Right lobe of liver (tissue), 6 donors: ENCODE measurements around the gene USP50. TPM values are rescaled to one million over a fixed set of nuclear protein-coding genes. Genes with fewer than 3 reads are reported as not detected.
"Not testable (repeated sequence)": the region's sequence is repeated elsewhere in the genome, so short reads cannot be mapped to it uniquely, and the experiment has no call there.

Experiments
- ATAC-seq, 4 donors: fragments of 200-7000 bp; cut with Tn5 transposase; one replicate each; pipeline ENCODE4 v1.9.1; 2020; ENCODE audit warnings: mild to moderate bottlenecking in 4 of 4, moderate library complexity in 4 of 4
- DNase-seq, 3 donors: peaks; one replicate each; pipeline ENCODE4 v3.0.0-alpha.2; 2020
- H3K27ac ChIP-seq, 3 donors: fragments of 200-600 bp; one replicate each; pipeline ENCODE4 v1.8.0; 2022
- H3K27me3 ChIP-seq, 2 donors: fragments of 200-600 bp; one replicate each; pipeline ENCODE4 v1.8.0; 2022
- H3K36me3 ChIP-seq, 4 donors: fragments of 200-600 bp; sonication (generic) in 1 of 4; one replicate each; pipeline versions ENCODE4 v1.5.1 to v1.8.0; 2017 to 2022; ENCODE audit warnings: control low read depth in 1 of 4
- H3K4me1 ChIP-seq, 4 donors: fragments of 200-600 bp; sonication (generic) in 1 of 4; one replicate each; pipeline versions ENCODE4 v1.5.1 to v1.8.0; 2017 to 2022; ENCODE audit warnings: control low read depth in 1 of 4
- H3K4me3 ChIP-seq, 3 donors: fragments of 200-600 bp; one replicate each; pipeline ENCODE4 v1.8.0; 2022
- H3K9me3 ChIP-seq, 4 donors: fragments of 200-600 bp; sonication (generic) in 1 of 4; one replicate each; pipeline versions ENCODE4 v1.5.1 to v1.8.0; 2017 to 2022; ENCODE audit warnings: control low read depth in 1 of 4
- POLR2A ChIP-seq: fragments of 450-650 bp; IDR thresholded peaks from one replicate; pipeline ENCODE4 v1.6.1; 2017; ENCODE audit warnings: antibody characterized with exemption, mild to moderate bottlenecking
- WGBS: methylation state at CpG from one replicate; pipeline ENCODE4 v1.1.6; 2018; ENCODE audit warnings: low coverage, low lambda C conversion rate; ENCODE audit not compliant: insufficient coverage; ENCODE audit errors: missing lambda C conversion rate; 5-methylcytosine and 5-hydroxymethylcytosine counted together
- intact Hi-C, 2 donors: fragments of 100-400 bp; cut with DNase I; formaldehyde crosslinking; loops; one replicate each; pipeline versions ENCODE4 v1.11.2 to v1.14.1; 2022
- total RNA-seq, 6 experiments: library from RNA; depleted of rRNA in 2 of 6; stranded (reverse); fragments of >200 nt in 2 of 6; fragmentation: NEBNext Ultra II Directional in 3 of 6; extraction: Animal tissue kit (Norgen Biotek cat#: 25700) in 3 of 6; gene quantifications; one replicate each; pipeline versions ENCODE4 v1.1.0 to v1.2.4, GENCODE V29; 2016 to 2023
- TF ChIP-seq, protein P1 (sequence below), 4 donors: fragments of 200-600 bp in 3 of 4; fragments of 450-650 bp in 1 of 4; IDR thresholded peaks; one replicate each; pipeline versions ENCODE4 v1.5.1 to v1.8.0; 2016 to 2022; ENCODE audit warnings: antibody characterized with exemption in 4 of 4, mild to moderate bottlenecking in 2 of 4
- donor health status: DM: no; HTN: yes; CAD: no.
- donor health status: DM: no; HTN: no; CAD: no.
- donor health status: DM: no; HTN: no; CAD: no.
- donor health status: DM: no; HTN: yes; CAD: no.
- donor health status: DM: no; HTN: yes; CAD: no.

Gene USP50
- total RNA-seq, 6 experiments from 2014 or later: 0.42 to 0.90 (median 0.72) TPM; not detected in 2

DNA sequence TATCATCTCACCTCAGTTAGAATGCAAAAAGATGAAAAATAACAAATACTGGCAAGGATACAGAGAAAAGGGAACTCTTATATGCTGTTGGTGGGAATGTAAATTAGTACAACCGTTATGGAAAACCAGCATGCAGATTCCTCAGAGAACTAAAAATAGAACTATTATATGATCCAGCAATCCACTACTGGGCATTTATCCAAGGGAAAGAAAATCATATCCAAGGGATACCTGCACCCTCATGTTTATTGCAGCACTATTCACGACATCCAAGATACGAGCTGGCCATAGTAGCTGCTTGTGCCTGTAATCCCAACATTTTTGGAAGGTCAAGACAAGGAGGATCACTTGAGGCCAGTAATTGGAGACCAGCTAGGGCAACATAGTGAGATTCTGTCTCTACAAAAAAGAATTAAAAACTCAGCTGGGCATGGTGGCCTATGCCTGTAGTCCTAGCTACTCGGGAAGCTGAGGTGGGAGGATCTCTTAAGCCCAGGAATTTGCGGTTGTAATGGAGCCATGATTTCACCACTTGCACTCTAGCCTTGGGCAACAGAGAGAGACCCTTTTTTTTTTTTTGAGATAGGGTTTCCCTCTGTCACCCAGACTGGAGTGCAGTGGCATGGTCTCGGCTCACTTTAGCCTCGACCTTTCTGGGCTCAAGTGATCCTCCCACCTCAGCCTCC, 26.6 kb downstream of the USP50 start:
- no peak for DNase-seq
- 75% methylated on average over 5 of the region's 7 CpGs for WGBS
- H3K27me3 ChIP-seq: no peaks in the 10 kb centered on the region
- TF ChIP-seq, protein P1, sequence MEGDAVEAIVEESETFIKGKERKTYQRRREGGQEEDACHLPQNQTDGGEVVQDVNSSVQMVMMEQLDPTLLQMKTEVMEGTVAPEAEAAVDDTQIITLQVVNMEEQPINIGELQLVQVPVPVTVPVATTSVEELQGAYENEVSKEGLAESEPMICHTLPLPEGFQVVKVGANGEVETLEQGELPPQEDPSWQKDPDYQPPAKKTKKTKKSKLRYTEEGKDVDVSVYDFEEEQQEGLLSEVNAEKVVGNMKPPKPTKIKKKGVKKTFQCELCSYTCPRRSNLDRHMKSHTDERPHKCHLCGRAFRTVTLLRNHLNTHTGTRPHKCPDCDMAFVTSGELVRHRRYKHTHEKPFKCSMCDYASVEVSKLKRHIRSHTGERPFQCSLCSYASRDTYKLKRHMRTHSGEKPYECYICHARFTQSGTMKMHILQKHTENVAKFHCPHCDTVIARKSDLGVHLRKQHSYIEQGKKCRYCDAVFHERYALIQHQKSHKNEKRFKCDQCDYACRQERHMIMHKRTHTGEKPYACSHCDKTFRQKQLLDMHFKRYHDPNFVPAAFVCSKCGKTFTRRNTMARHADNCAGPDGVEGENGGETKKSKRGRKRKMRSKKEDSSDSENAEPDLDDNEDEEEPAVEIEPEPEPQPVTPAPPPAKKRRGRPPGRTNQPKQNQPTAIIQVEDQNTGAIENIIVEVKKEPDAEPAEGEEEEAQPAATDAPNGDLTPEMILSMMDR (IDR thresholded peaks at IDR 0.05): no peak
- TF ChIP-seq POLR2A: no peak
- no peak for ATAC-seq
- no peaks in the 10 kb centered on the region for H3K4me1 ChIP-seq
- no peaks in the 10 kb centered on the region for H3K9me3 ChIP-seq
- no peaks in the 10 kb centered on the region for H3K36me3 ChIP-seq
- intact Hi-C loops: no loop called here
- H3K4me3 ChIP-seq: no peak overlapping the region
- H3K27ac ChIP-seq: no peak overlapping the region

DNA sequence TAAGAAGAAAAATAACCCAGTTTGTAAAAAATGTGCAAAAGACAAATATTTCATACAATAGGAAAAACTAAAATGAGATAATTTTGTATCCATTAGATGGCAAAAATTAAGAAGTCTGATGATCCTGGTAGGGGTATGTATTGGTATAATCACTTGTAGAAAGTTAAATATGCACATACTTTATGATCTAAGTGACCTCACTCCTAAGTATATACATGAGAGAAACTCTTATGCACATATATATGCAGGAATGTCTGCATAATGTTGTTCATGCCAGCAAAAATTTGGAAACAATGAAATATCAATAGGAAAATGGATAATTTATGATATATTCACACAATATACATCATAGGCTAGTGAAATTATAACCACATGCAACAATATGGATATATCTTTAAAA, 33.5 kb downstream of the USP50 start:
- Histone ChIP-seq H3K4me1 (no peaks in the 10 kb centered on the region), H3K36me3 (no peaks in the 10 kb centered on the region), H3K27ac (no peak overlapping the region), H3K9me3 (no peaks in the 10 kb centered on the region), H3K4me3 (no peak overlapping the region), H3K27me3 (no peaks in the 10 kb centered on the region)
- no peak for DNase-seq
- intact Hi-C loops: no loop called here
- no peak for ATAC-seq
- TF ChIP-seq, protein P1 (IDR thresholded peaks at IDR 0.05): no peak
- no peak for TF ChIP-seq POLR2A

DNA sequence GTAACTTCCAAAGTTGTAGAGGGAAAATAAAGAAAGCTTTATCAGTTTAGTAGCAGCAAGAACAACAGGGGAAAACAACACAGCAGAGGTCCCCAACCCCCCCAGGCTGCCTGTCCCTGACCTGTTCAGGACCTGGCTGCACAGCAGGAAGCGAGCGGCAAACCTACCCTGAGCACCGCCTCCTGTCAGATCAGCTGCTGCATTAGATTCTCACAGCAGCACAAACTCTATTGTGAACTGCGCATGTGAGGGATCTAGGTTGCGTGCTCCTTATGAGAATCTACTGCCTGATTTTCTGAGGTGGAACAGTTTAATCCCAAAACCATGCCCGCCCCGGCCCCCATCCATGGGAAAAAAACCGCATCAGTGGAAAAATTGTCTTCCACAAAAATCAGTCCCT, 40.3 kb downstream of the USP50 start:
- ATAC-seq: peak in 3 of 4 donors; percentile 22 to 74 (median 46)
- Histone ChIP-seq H3K36me3 (peaks cover 0 to 15% (median 0%) of the 10 kb centered on the region in 4 donors), H3K4me3 (no peak overlapping the region), H3K27ac (no peak overlapping the region), H3K9me3 (no peaks in the 10 kb centered on the region), H3K27me3 (no peaks in the 10 kb centered on the region), H3K4me1 (no peaks in the 10 kb centered on the region)
- peak in 1 of 3 donors; percentile 24 for DNase-seq
- no peak for TF ChIP-seq POLR2A
- TF ChIP-seq, protein P1 (IDR thresholded peaks at IDR 0.05): no peak
- intact Hi-C loops: no loop called here
- 66% methylated on average over 5 of the region's 8 CpGs for WGBS

DNA sequence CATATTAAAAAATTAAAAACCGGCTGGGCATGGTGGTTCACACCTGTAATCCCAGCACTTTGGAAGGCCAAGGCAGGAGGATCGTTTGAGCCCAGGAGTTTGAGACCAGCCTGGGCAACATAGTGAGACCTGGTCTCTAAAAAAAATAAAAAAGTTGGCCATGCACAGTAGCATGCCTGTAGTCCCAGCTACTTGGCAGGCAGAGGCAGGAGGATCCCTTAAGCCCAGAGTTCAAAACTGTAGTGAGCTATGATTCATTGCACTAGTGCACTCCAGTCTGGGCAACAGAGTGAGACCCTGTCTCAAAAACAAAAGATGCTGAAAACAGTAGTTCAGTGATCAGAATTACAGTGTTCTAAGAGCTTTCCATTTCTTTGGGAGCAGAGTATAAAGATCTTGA, 40.8 kb downstream of the USP50 start:
- H3K4me1 ChIP-seq, ATAC-seq, DNase-seq, intact Hi-C loops, H3K27ac ChIP-seq, H3K9me3 ChIP-seq, H3K27me3 ChIP-seq, H3K4me3 ChIP-seq: not testable (repeated sequence)
- peaks cover 0 to 17% (median under 1%) of the 10 kb centered on the region in 4 donors for H3K36me3 ChIP-seq
- WGBS: 83% methylated on average over 1 of the region's 2 CpGs

DNA sequence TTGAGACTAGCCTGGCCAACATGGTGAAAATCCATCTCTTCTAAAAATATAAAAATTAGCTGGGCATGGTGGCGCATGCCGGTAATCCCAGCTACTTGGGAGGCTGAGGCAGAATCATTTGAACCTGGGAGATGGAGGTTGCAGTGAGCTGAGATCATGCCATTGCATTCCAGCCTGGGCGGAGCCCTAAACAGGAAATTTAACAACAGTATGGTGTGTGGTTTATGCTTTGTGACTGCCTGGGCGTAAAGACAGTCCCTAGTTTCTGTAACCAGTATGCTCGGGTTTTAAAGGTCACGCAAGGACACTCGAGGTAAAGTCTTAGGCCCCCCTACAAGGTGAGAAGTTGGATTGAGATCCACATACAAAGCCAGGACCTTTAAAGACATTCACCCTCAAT, 43.3 kb downstream of the USP50 start:
- TF ChIP-seq POLR2A: no peak
- TF ChIP-seq, protein P1 (IDR thresholded peaks at IDR 0.05): no peak
- Histone ChIP-seq H3K4me3 (no peak overlapping the region), H3K9me3 (no peaks in the 10 kb centered on the region), H3K27me3 (no peaks in the 10 kb centered on the region), H3K36me3 (peaks cover 3 to 43% (median 15%) of the 10 kb centered on the region in 4 donors), H3K4me1 (no peaks in the 10 kb centered on the region), H3K27ac (no peak overlapping the region)
- DNase-seq (no peak), ATAC-seq (no peak)
- WGBS: 79% methylated on average over 5 of the region's 7 CpGs
- intact Hi-C loops: no loop called here
